CMK (cell line): ENCODE data around the gene FHOD3.

ENCODE experiments used
- DNase-seq: peaks from one replicate; pipeline ENCODE4 v3.0.0-alpha.2; 2010; ENCODE audit warnings: low read depth

Gene FHOD3

GRCh38 chr18:36411745-36412168 is 114.2 kb downstream of the FHOD3 start:
- DNase-seq = no peak

- DNase-seq = no peak
Measured at GRCh38 chr18:36412778-36413177, 115.3 kb downstream of the FHOD3 start.

GRCh38 chr18:36415171-36415570 is 117.7 kb downstream of the FHOD3 start:
- DNase-seq = no peak

- no peak for DNase-seq
Measured at GRCh38 chr18:36415625-36416024, 118.1 kb downstream of the FHOD3 start.

GRCh38 chr18:36419188-36419899 is 121.8 kb downstream of the FHOD3 start:
- DNase-seq = no peak

GRCh38 chr18:36419900-36420531 is 122.5 kb downstream of the FHOD3 start:
- no peak for DNase-seq

- DNase-seq = no peak
Measured at GRCh38 chr18:36420826-36421225, 123.3 kb downstream of the FHOD3 start.

- DNase-seq = no peak
Measured at GRCh38 chr18:36424741-36425142, 127.2 kb downstream of the FHOD3 start.

- DNase-seq = no peak
Measured at GRCh38 chr18:36427369-36427768, 129.9 kb downstream of the FHOD3 start.

- DNase-seq = no peak
Measured at GRCh38 chr18:36427831-36428230, 130.3 kb downstream of the FHOD3 start.

- no peak for DNase-seq
Measured at GRCh38 chr18:36428431-36429029, 131.0 kb downstream of the FHOD3 start.

- no peak for DNase-seq
Measured at GRCh38 chr18:36432880-36433555, 135.5 kb downstream of the FHOD3 start.

GRCh38 chr18:36436387-36436786 is 138.9 kb downstream of the FHOD3 start:
- no peak for DNase-seq

- DNase-seq = no peak
Measured at GRCh38 chr18:36440614-36441013, 143.1 kb downstream of the FHOD3 start.

- DNase-seq = no peak
Measured at GRCh38 chr18:36441426-36442240, 144.1 kb downstream of the FHOD3 start.

GRCh38 chr18:36442717-36443116 is 145.2 kb downstream of the FHOD3 start:
- no peak for DNase-seq

- DNase-seq = no peak
Measured at GRCh38 chr18:36446059-36446458, 148.5 kb downstream of the FHOD3 start.

GRCh38 chr18:36448384-36449290 is 151.1 kb downstream of the FHOD3 start:
- DNase-seq = no peak

- no peak for DNase-seq
Measured at GRCh38 chr18:36449451-36449850, 151.9 kb downstream of the FHOD3 start.

- no peak for DNase-seq
Measured at GRCh38 chr18:36450264-36450663, 152.8 kb downstream of the FHOD3 start.
